Activated gamma-delta T cell (primary cell): Measurements from ENCODE around the gene FTCDNL1.

ENCODE experiments used
- DNase-seq: peaks from one replicate; lab custom pipeline; 2025; lab: John Stamatoyannopoulos, UW
- total RNA-seq, 2 donors: gene quantifications; one replicate each; lab custom pipeline; 2026; lab: John Stamatoyannopoulos, UW

Gene FTCDNL1
- total RNA-seq, result 1.3 to 1.8 reads per million in 2 donors

GRCh38 chr2:199850718-199851500 lies at the start of gene FTCDNL1:
TSS of gene FTCDNL1 (minus strand) at chr2:199851192. CDS start at chr2:199848962, 2,230 bp downstream.
- peak; percentile 39 for DNase-seq

- no peak for DNase-seq
Observed at GRCh38 chr2:199896617-199897016, 45.6 kb upstream of the FTCDNL1 start.

- DNase-seq, result no peak
Observed at GRCh38 chr2:199895406-199895805, 44.4 kb upstream of the FTCDNL1 start.

- no peak for DNase-seq
Observed at GRCh38 chr2:199883474-199884212, 32.7 kb upstream of the FTCDNL1 start.

GRCh38 chr2:199882667-199883066 lies 31.7 kb upstream of the FTCDNL1 start:
- DNase-seq, result no peak

- DNase-seq, result no peak
Observed at GRCh38 chr2:199875400-199875799, 24.4 kb upstream of the FTCDNL1 start.

GRCh38 chr2:199874209-199874608 lies 23.2 kb upstream of the FTCDNL1 start:
- DNase-seq, result no peak

- no peak for DNase-seq
Observed at GRCh38 chr2:199870581-199870980, 19.6 kb upstream of the FTCDNL1 start.

- DNase-seq, result no peak
Observed at GRCh38 chr2:199869653-199870052, 18.7 kb upstream of the FTCDNL1 start.

GRCh38 chr2:199869227-199869541 lies 18.2 kb upstream of the FTCDNL1 start:
- no peak for DNase-seq

GRCh38 chr2:199868431-199869226 lies 17.6 kb upstream of the FTCDNL1 start:
- no peak for DNase-seq

- no peak for DNase-seq
Observed at GRCh38 chr2:199865905-199866304, 14.9 kb upstream of the FTCDNL1 start.

- no peak for DNase-seq
Observed at GRCh38 chr2:199862788-199863187, 11.8 kb upstream of the FTCDNL1 start.

GRCh38 chr2:199861132-199861774 lies 10.3 kb upstream of the FTCDNL1 start:
- no peak for DNase-seq

- DNase-seq, result no peak
Observed at GRCh38 chr2:199855812-199856211, 4.8 kb upstream of the FTCDNL1 start.

GRCh38 chr2:199851883-199852282 lies 891 bp upstream of the FTCDNL1 start:
- no peak for DNase-seq

GRCh38 chr2:199851501-199851810 lies 464 bp upstream of the FTCDNL1 start:
- no peak for DNase-seq

GRCh38 chr2:199850218-199850717 lies 724 bp downstream of the FTCDNL1 start:
- no peak for DNase-seq

GRCh38 chr2:199848389-199849130 lies 2.4 kb downstream of the FTCDNL1 start:
- DNase-seq, result no peak

GRCh38 chr2:199847181-199847864 lies 3.7 kb downstream of the FTCDNL1 start:
- no peak for DNase-seq
